ACC112 (cell line): ENCODE measurements around the gene CUZD1.
"Not testable (repeated sequence)": the region's sequence is repeated elsewhere in the genome, so short reads cannot be mapped to it uniquely, and the experiment has no call there.

Experiments used
- H2AFZ ChIP-seq: fragments of 200-600 bp; sonication (generic); one replicate; pipeline ENCODE4 v1.6.0; 2017; ENCODE audit warnings: antibody characterized with exemption, low read length; ENCODE audit not compliant: unreplicated experiment
- H3K27ac ChIP-seq: fragments of 200-600 bp; sonication (generic); 2 replicates; pipeline ENCODE4 v1.5.1; 2014; ENCODE audit warnings: low read depth, mild to moderate bottlenecking, antibody characterized with exemption, low read length, moderate library complexity
- H3K27me3 ChIP-seq: fragments of 200-600 bp; sonication (generic); 2 replicates; pipeline ENCODE4 v1.6.1; 2014; ENCODE audit warnings: mild to moderate bottlenecking, antibody characterized with exemption, low read length, moderate library complexity, mixed read lengths; ENCODE audit not compliant: insufficient read depth
- H3K36me3 ChIP-seq: fragments of 200-600 bp; sonication (generic); 2 replicates; pipeline ENCODE4 v1.6.1; 2016; ENCODE audit warnings: mild to moderate bottlenecking, antibody characterized with exemption, low read length, moderate library complexity, mixed read lengths; ENCODE audit not compliant: insufficient read depth
- H3K4me1 ChIP-seq: fragments of 200-600 bp; sonication (generic); one replicate; pipeline ENCODE4 v1.6.1; 2016; ENCODE audit warnings: low read length, mixed read lengths; ENCODE audit not compliant: insufficient read depth, unreplicated experiment, control insufficient read depth
- H3K4me3 ChIP-seq: fragments of 200-600 bp; sonication (generic); 2 replicates; pipeline ENCODE4 v1.5.1; 2014; ENCODE audit warnings: mild to moderate bottlenecking, low read depth, low read length
- H3K79me2 ChIP-seq: fragments of 200-600 bp; sonication (generic); one replicate; pipeline ENCODE4 v1.6.0; 2016; ENCODE audit warnings: low read length; ENCODE audit not compliant: control insufficient read depth, unreplicated experiment, insufficient read depth

CUZD1 gene

GRCh38 chr10:122871947-122872346, 26.3 kb upstream of the CUZD1 start:
- not testable (repeated sequence) for H2AFZ ChIP-seq, H3K4me1 ChIP-seq, H3K4me3 ChIP-seq, H3K27ac ChIP-seq, H3K27me3 ChIP-seq
- H3K79me2 ChIP-seq = peaks cover 45% of the 10 kb centered on the region
- peaks cover 13% of the 10 kb centered on the region for H3K36me3 ChIP-seq

GRCh38 chr10:122868768-122869167, 23.1 kb upstream of the CUZD1 start:
- H2AFZ ChIP-seq, H3K4me3 ChIP-seq, H3K27ac ChIP-seq, H3K27me3 ChIP-seq: not testable (repeated sequence)
- Histone ChIP-seq H3K4me1 (peaks cover 18% of the 10 kb centered on the region), H3K36me3 (peaks cover 10% of the 10 kb centered on the region; the same call in 1 of the 2 replicates), H3K79me2 (peaks cover 41% of the 10 kb centered on the region)

GRCh38 chr10:122866757-122867482, 21.3 kb upstream of the CUZD1 start:
- Histone ChIP-seq H3K27ac (peak overlapping the region; percentile 18; the same call in 1 of the 2 replicates), H3K79me2 (peaks cover 48% of the 10 kb centered on the region), H3K4me1 (peaks cover 33% of the 10 kb centered on the region)
- not testable (repeated sequence) for H3K36me3 ChIP-seq, H3K4me3 ChIP-seq, H2AFZ ChIP-seq, H3K27me3 ChIP-seq

GRCh38 chr10:122864901-122865300, 19.2 kb upstream of the CUZD1 start:
- Histone ChIP-seq H3K27me3 (no peaks in the 10 kb centered on the region), H3K36me3 (peaks cover 5% of the 10 kb centered on the region; the same call in 1 of the 2 replicates), H3K27ac (peak overlapping the region; percentile 94), H3K4me3 (no peak overlapping the region), H2AFZ (no peak overlapping the region), H3K4me1 (peaks cover 53% of the 10 kb centered on the region), H3K79me2 (peaks cover 60% of the 10 kb centered on the region)

- peaks cover 60% of the 10 kb centered on the region for H3K4me1 ChIP-seq
Observed at GRCh38 chr10:122864194-122864592, 18.5 kb upstream of the CUZD1 start.

GRCh38 chr10:122863216-122864193, 17.8 kb upstream of the CUZD1 start:
- Histone ChIP-seq H2AFZ (no peak overlapping the region), H3K36me3 (peaks cover 9% of the 10 kb centered on the region; the same call in 1 of the 2 replicates), H3K27ac (peak overlapping the region; percentile 94), H3K4me1 (peaks cover 61% of the 10 kb centered on the region), H3K79me2 (peaks cover 72% of the 10 kb centered on the region), H3K4me3 (no peak overlapping the region), H3K27me3 (no peaks in the 10 kb centered on the region)

More at GRCh38 chr10:122864194-122864592, 18.5 kb upstream of the CUZD1 start:
- H3K27ac ChIP-seq = peak overlapping the region; percentile 94
- H3K79me2 ChIP-seq = peaks cover 67% of the 10 kb centered on the region
- H3K4me3 ChIP-seq = no peak overlapping the region
- peaks cover 5% of the 10 kb centered on the region; the same call in 1 of the 2 replicates for H3K36me3 ChIP-seq
- no peak overlapping the region for H2AFZ ChIP-seq
- H3K27me3 ChIP-seq = no peaks in the 10 kb centered on the region

GRCh38 chr10:122861711-122862161, 16.1 kb upstream of the CUZD1 start:
- Histone ChIP-seq H3K79me2 (peaks cover 81% of the 10 kb centered on the region), H3K27ac (peak overlapping the region; percentile 94), H3K4me1 (peaks cover 69% of the 10 kb centered on the region), H3K36me3 (peaks cover 9% of the 10 kb centered on the region; the same call in 1 of the 2 replicates), H2AFZ (peak overlapping the region; percentile 11), H3K27me3 (no peaks in the 10 kb centered on the region), H3K4me3 (peak overlapping the region; percentile 43; the same call in 1 of the 2 replicates)

- H3K4me3 ChIP-seq = no peak overlapping the region
- H3K79me2 ChIP-seq = peaks cover 70% of the 10 kb centered on the region
- peaks cover 80% of the 10 kb centered on the region for H3K4me1 ChIP-seq
- peak overlapping the region; percentile 94; the same call in 1 of the 2 replicates for H3K27ac ChIP-seq
- H3K36me3 ChIP-seq = peaks cover 6% of the 10 kb centered on the region; the same call in 1 of the 2 replicates
- no peak overlapping the region for H2AFZ ChIP-seq
- no peaks in the 10 kb centered on the region for H3K27me3 ChIP-seq
Observed at GRCh38 chr10:122859527-122859926, 13.9 kb upstream of the CUZD1 start.

- H3K27me3 ChIP-seq, H3K4me3 ChIP-seq, H2AFZ ChIP-seq, H3K36me3 ChIP-seq, H3K27ac ChIP-seq: not testable (repeated sequence)
- peaks cover 81% of the 10 kb centered on the region for H3K4me1 ChIP-seq
- H3K79me2 ChIP-seq = peaks cover 55% of the 10 kb centered on the region
Observed at GRCh38 chr10:122858042-122858441, 12.4 kb upstream of the CUZD1 start.

- H3K4me3 ChIP-seq = no peak overlapping the region
- H3K27me3 ChIP-seq = no peaks in the 10 kb centered on the region
- no peak overlapping the region for H2AFZ ChIP-seq
- H3K4me1 ChIP-seq = peaks cover 83% of the 10 kb centered on the region
- peaks cover 48% of the 10 kb centered on the region for H3K79me2 ChIP-seq
- H3K36me3 ChIP-seq = peaks cover 9% of the 10 kb centered on the region; the same call in 1 of the 2 replicates
- peak overlapping the region; percentile 97 for H3K27ac ChIP-seq
Observed at GRCh38 chr10:122856902-122857301, 11.2 kb upstream of the CUZD1 start.
